HG03520 (cell line): ENCODE data around the gene KIAA1328.

Source experiments
- ATAC-seq: cut with Tn5 transposase; IDR thresholded peaks from one replicate; pipeline ENCODE4 v1.9.1; 2021; ENCODE audit warnings: mild to moderate bottlenecking, moderate library complexity; ENCODE audit not compliant: unreplicated experiment

Gene KIAA1328

DNA sequence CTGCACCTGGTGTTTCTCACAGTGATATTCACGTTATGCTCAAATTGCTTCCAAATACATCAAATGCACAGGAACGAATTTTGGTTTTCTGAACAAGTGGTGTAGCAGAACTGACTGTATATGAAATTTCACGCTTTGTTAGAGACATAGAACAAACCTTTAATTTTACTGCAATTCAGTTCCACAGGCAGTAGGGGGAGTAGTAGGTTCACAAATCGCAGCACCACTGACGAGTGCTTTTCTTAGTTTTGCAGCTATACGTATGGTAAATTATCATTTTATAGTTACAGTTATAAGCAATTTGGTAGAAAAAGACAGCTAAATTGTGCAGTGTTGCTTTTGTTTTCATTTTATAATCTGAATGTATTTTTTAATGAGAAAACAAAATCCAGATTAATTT is 113.3 kb downstream of the KIAA1328 start:
- ATAC-seq: no peak

DNA sequence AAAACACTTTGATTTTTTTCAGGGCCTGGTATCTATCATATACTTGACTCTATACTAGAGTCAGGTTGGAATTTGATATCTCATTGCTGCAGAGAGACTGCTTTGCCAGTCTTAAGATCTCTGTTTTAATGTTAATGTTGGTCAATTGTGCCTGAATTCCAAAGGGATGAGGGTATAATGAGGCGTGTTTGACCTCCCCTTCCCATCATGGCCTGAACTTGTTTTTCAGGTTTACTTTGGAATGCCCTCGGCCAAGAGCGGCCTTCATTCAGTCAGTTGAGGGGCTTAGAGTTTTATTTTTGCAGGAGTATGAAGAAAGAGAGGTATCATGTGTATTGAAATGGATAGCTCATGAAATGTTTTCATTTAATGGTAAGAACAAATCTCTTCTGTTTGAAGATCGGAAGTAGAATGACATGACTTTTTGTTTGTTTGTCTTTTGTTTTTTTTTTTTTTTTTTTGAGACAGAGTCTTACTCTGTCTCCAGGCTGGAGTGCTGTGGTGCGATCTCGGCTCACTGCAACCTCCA is 119.0 kb downstream of the KIAA1328 start:
- ATAC-seq: no peak

DNA sequence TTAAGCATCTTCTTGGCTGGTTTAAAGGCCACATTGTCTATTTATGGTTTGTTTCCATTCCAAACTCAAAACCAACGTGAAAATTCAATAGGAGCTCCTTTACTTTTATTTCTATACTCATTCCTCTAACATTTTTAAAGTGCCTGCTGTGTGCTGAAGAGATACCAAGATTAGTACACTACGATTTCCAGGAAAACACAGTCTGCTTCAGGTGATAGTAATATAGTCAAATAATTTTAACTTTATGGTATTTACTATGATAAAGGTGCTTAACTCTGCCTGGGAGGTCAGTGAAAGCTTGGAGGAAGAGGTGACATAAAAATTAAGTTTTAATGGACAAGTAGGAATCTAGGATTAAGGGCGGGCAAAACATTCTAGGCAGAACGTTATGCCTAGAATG is 121.4 kb downstream of the KIAA1328 start:
- ATAC-seq: no peak

DNA sequence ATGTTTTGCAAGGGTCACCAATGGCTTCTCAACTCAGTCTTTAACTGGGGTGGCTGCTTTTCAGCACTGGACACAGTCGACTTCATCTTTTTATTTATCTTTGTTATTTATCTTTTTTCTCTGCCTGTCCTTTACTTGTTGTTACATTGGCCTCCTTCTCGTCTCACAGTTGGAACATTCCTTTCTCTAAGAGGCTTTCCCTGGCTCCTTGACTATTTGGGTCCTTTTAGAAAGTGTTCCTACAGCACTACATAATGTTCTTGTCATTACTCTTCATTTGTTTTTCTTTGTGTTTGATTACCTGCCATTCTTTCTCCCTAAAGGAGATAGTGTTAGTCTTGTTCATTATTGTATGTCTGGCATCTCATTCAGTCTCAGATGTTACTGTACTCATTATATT is 122.0 kb downstream of the KIAA1328 start:
- no peak for ATAC-seq

GRCh38 chr18:36953047-36953446 is 124.1 kb downstream of the KIAA1328 start:
- no peak for ATAC-seq

DNA sequence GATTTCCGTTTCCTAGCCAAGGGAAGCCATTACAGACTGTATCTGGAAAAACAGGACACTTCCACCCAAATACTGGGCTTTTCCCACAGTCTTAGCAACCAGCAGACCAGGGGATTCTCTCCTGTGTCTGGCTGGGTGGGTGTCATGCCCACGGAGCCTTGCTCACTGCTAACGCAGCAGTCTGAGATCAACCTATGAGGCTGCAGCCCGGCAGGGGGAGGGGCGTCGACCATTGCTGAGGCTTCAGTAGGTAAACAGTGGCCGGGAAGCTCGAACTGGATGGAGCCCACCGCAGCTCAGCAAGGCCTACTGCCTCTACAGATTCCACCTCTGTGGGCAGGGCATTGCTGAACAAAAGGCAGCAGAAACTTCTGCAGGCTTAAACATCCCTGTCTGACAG is 131.1 kb downstream of the KIAA1328 start:
- ATAC-seq: no peak

- no peak for ATAC-seq
Measured at GRCh38 chr18:36963464-36963863, 134.5 kb downstream of the KIAA1328 start.

- ATAC-seq: no peak
Measured at GRCh38 chr18:36974686-36975085, 145.8 kb downstream of the KIAA1328 start.

DNA sequence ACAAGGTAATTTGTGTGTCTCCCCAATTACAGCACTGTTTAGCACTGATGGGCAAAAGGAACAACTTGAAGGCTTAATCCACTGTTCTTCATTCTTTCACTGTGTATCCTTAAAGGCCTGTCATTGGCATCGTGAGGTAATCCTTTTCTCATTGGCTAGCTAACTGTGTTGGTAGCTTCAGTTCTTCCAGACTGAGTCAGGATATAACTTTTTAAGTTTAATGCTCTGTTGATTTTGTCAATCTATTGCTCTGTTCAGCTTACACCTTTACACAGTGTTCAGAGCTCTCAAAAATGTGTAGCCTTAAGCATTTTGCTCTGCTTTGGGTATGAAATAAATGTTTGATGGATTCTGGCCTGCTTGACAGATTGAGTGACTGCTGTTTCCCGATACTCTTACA is 148.2 kb downstream of the KIAA1328 start:
- ATAC-seq: no peak

DNA sequence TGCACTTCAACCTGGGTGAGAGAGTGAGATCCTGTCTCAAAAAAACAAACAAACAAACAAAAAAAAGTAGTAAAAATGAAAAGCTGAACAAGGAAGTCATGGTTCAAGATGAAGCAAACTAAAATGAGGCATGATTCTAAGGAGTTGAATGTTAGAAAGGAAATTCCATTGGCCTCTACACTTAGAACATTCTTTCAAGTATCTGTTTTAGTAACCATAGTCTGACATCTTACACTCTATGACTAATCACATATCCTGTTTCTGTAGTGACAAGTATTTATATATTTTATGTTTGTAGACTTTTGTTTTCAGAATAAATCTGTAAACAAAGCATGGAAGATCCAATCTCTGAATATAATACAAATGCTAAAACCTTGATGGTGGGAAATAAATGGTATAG is 164.1 kb downstream of the KIAA1328 start:
- ATAC-seq: peak; percentile 67

DNA sequence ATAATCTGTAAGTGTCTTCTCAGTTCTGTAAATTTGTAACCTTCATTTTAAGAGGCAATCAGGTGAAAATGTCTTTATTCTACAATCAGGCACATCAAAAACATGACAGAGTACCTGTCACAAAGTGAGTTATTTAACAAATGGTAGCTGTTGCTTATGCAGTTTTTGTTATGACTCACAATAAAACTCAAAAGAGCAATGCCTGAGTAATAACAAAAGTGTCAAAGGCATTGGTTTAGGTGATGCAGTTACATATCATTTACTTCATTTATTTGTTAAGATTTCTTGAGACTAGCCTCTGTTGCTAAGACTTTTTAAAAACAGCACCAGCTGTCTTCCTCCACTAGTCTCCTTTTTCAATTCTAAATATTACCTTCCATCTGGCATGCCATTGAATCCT is 177.8 kb downstream of the KIAA1328 start:
- ATAC-seq: peak; percentile 90

- ATAC-seq: no peak
Measured at GRCh38 chr18:37012452-37012851, 183.5 kb downstream of the KIAA1328 start.

DNA sequence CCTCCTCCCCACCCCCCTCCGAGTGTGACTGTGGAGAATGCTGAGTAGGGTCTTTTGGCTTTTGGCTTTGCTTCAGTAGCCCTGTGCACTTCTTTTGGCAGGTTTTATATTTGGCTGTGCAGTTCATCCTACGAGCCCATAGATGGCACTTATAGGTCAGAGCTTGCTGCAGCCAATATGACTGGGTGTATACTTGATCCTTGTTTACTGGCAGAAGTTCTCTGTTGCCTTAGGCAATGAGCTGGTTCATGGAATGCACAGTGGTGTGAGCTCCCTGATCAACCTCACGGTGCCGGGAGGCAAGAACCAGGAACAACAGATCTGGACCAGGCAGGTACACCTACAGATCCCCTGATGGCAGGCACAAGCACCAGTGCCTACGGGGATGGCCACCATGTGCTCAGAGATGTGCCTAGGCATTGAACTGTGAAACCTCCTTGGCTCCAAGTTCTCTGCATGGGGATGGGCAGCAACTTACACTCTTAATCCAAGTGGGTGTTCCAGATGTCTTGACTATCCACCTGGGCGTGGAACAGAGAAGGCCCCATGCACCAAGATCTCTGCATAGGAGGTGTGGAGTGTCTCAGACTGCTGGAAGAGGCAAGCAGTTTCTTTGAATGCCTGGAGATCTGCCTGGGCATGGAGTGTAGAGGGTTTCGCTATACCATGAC is 190.4 kb downstream of the KIAA1328 start:
- ATAC-seq: no peak

GRCh38 chr18:37033419-37033818 is 204.5 kb downstream of the KIAA1328 start:
- no peak for ATAC-seq

DNA sequence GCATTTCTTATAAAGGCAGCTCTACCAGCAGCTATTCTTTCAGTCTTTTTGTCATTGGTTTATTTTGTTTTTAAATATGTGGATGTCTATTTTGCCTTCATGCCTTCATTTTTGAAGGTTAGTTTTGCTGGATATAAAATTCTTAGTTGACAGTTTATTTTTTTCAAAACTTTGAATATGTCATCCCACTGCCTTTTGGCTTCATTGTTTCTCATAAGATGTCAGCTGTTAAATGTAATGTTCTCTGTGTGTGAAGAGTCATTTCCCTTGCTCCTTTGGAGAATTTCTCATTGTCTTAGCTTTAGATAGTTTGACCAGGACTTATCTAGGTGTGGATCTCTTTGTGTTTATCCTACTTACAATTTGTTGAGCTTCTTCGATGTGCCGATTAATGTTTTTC is 213.5 kb downstream of the KIAA1328 start:
- ATAC-seq: no peak

DNA sequence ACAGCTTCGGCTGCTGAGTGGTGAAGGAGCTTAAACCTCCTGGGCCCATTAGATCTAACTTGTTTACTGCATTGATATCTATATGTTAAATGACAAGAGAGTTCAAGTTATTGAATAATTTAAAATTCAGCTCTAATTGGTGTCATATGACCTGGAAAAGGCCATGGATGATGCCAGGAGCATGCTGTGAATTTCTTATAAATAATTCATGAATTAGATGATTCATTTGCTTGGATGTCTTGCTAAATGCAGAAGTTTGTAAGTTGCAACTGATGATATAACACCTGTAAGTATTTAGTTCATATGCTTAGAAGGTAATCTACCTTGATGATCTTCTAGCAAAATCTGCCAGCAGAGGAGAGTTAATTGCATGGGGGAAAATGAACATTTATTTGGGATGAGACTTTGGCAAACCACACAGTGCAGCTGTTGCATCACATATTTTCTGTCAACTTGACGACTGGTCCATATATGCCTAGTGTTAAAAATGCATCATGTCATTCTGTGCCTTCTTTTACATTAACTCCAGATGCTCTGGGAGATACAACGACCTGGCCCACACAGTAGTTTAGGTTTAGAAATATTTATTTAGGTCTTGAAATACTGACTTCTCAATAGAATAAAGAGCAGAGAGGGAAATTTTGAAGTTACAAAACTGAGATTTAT is 226.3 kb downstream of the KIAA1328 start:
- ATAC-seq: no peak

- no peak for ATAC-seq
Measured at GRCh38 chr18:37064187-37064586, 235.3 kb downstream of the KIAA1328 start.

- no peak for ATAC-seq
Measured at GRCh38 chr18:37065254-37065653, 236.3 kb downstream of the KIAA1328 start.

- ATAC-seq: no peak
Measured at GRCh38 chr18:37084912-37085311, 256.0 kb downstream of the KIAA1328 start.

DNA sequence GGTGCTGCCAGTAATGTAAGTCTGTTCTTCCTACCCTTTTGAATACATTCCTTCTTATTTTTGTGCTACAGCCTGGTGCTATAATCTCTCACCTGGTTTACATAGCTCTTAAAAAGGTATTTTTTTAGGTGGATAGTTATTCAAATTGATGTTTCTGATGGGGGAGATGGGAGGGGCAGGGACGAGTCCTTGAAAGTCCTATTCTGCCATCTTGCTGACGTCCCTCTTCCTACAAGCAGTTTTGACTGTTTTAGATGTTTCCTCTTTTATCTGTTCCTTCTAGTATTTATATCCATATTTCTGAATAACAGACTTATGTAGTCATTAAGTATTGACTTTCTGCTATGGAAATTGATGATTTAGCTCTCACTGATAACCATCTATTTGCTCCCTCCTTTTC is 256.4 kb downstream of the KIAA1328 start:
- ATAC-seq: no peak

DNA sequence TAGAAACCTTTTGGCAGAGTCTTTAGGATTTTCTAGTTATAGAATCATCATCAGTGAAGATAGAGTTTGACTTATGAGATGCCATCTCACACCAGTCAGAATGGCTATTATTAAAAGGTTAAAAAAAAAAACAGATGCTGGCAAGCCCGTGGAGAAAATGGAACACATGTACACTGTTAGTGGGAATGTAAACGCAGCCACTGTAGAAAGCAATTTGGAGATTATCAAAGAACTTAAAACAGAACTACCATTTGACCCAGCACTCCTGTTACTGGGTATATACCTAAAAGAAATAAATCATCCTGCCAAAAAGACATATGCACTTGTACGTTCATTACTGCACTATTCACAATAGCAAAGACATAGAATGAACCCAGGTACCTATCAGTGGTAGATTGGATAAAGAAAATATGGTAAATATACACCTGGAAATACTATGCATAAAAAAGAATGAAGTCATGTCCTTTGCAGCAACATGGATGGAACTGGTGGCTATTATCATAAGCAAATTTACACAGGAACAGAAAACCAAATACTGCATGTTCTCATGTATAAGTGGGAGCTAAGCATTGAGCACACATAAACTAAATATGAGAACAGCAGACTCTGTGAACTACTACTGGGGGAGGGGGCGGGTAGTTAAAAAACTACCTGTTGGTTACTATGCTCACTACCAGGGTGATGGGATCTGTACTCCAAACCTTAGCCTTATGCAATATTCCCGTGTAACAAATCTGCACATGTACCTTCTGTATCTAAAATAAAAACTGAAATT is 279.0 kb downstream of the KIAA1328 start:
- no peak for ATAC-seq

- ATAC-seq: no peak
Measured at GRCh38 chr18:37122877-37123276, 293.9 kb downstream of the KIAA1328 start.
